ENCODE results near the gene RBFA.

The RBFA gene

GRCh38 chr18:80074183-80074582, 39.9 kb downstream of the RBFA start:
- DNase-seq (ENCODE audit: low read depth in 2 of 2) = no peak

- no peak for DNase-seq (ENCODE audit: low read depth in 2 of 2)
Observed at GRCh38 chr18:80074697-80075096, 40.5 kb downstream of the RBFA start.

GRCh38 chr18:80075940-80076339, 41.7 kb downstream of the RBFA start:
- no peak for DNase-seq (ENCODE audit: low read depth in 2 of 2)

GRCh38 chr18:80076379-80076778, 42.1 kb downstream of the RBFA start:
- no peak for DNase-seq (ENCODE audit: low read depth in 2 of 2)

- DNase-seq (ENCODE audit: low read depth in 2 of 2) = no peak
Observed at GRCh38 chr18:80077873-80078272, 43.6 kb downstream of the RBFA start.
